B cell (primary cell): ENCODE data around the gene CHTF18. TPM values are rescaled to one million over a fixed set of nuclear protein-coding genes. Genes with fewer than 3 reads are reported as not detected.

Experiments
- ATAC-seq: fragments of 200-7000 bp; cut with Tn5 transposase; one replicate; pipeline ENCODE4 v1.10.0; 2021; ENCODE audit warnings: low read depth, mild to moderate bottlenecking, moderate number of reproducible peaks, moderate library complexity
- CTCF ChIA-PET: fragments of 350-600 bp; sonication (Branson Sonifier 250); formaldehyde crosslinking; loops from one replicate; lab custom pipeline; 2021; ENCODE audit warnings: antibody characterized with exemption, inconsistent platforms; lab: Charles Lee
- POLR2A ChIA-PET: fragments of 350-600 bp; sonication (Branson Sonifier 250); formaldehyde crosslinking; loops from one replicate; lab custom pipeline; 2021; ENCODE audit warnings: antibody characterized with exemption; lab: Charles Lee
- DNase-seq: peaks from one replicate; pipeline ENCODE4 v3.0.0; 2013
- H2AFZ ChIP-seq: 2 replicates; pipeline ENCODE4 v1.6.1; 2012; ENCODE audit warnings: mild to moderate bottlenecking, low read depth, low read length; ENCODE audit not compliant: insufficient read depth, poor library complexity, severe bottlenecking
- H3K27ac ChIP-seq, 2 donors: 1 replicate in 1 of 2; 2 replicates in 1 of 2; pipeline ENCODE4 v1.5.1; 2012 to 2013; ENCODE audit warnings: low read length in 2 of 2, mild to moderate bottlenecking in 2 of 2, moderate library complexity in 1 of 2
- H3K27me3 ChIP-seq, 4 experiments: fragments of 200-600 bp in 1 of 4; sonication (generic) in 1 of 4; replicated peaks in 1 of 4; 1 replicate in 2 of 4; 2 replicates in 2 of 4; pipeline versions ENCODE4 v1.6.1 to v1.7.0; 2013 to 2016; ENCODE audit warnings: low read length in 3 of 4, mild to moderate bottlenecking in 2 of 4, mixed read lengths in 1 of 4, moderate library complexity in 1 of 4; ENCODE audit not compliant: insufficient read depth in 4 of 4, control insufficient read depth in 3 of 4; ENCODE audit errors: control extremely low read depth in 1 of 4
- H3K36me3 ChIP-seq, 2 experiments: replicated peaks in 1 of 2; 1 replicate in 1 of 2; 2 replicates in 1 of 2; pipeline versions ENCODE4 v1.6.1 to v1.7.1; 2013; ENCODE audit warnings: low read length in 1 of 2; ENCODE audit not compliant: insufficient read depth in 2 of 2, control insufficient read depth in 1 of 2; ENCODE audit errors: control extremely low read depth in 1 of 2, extremely low read depth in 1 of 2
- H3K4me1 ChIP-seq, 2 donors: fragments of 200-600 bp in 1 of 2; sonication (generic) in 1 of 2; 1 replicate in 1 of 2; 2 replicates in 1 of 2; pipeline versions ENCODE4 v1.5.1 to v1.6.1; 2013 to 2017; ENCODE audit warnings: low read length in 2 of 2; ENCODE audit not compliant: control insufficient read depth in 2 of 2, insufficient read depth in 2 of 2
- H3K4me2 ChIP-seq: replicated peaks from 2 replicates; pipeline ENCODE3; 2012; ENCODE audit warnings: mild to moderate bottlenecking, low read depth, low read length; ENCODE audit not compliant: poor library complexity, severe bottlenecking
- H3K4me3 ChIP-seq, 5 experiments: fragments of 200-600 bp in 1 of 5; sonication (generic) in 1 of 5; 1 replicate in 3 of 5; 2 replicates in 2 of 5; pipeline versions ENCODE4 v1.5.1 to v1.7.0; 2011 to 2016; ENCODE audit warnings: low read length in 4 of 5, mild to moderate bottlenecking in 4 of 5, low read depth in 2 of 5, control low read depth in 1 of 5, moderate library complexity in 1 of 5; ENCODE audit not compliant: insufficient read depth in 1 of 5; ENCODE audit errors: control extremely low read depth in 1 of 5, extremely low read depth in 1 of 5
- H3K79me2 ChIP-seq: fragments of 200-600 bp; sonication (generic); one replicate; pipeline ENCODE4 v1.6.0; 2016; ENCODE audit warnings: low read length; ENCODE audit not compliant: control insufficient read depth, insufficient read depth
- H3K9ac ChIP-seq: fragments of 200-600 bp; sonication (generic); 2 replicates; pipeline ENCODE4 v1.6.1; 2017; ENCODE audit warnings: mild to moderate bottlenecking, low read length, moderate library complexity
- H3K9me3 ChIP-seq, 3 donors: one replicate each; pipeline versions ENCODE4 v1.6.1 to v1.7.1; 2013; ENCODE audit warnings: low read length in 2 of 3; ENCODE audit not compliant: control insufficient read depth in 2 of 3, insufficient read depth in 1 of 3; ENCODE audit errors: control extremely low read depth in 1 of 3
- H4K20me1 ChIP-seq: 2 replicates; pipeline ENCODE4 v1.6.0; 2012; ENCODE audit warnings: mild to moderate bottlenecking, low read length; ENCODE audit not compliant: insufficient read depth, control insufficient read depth, poor library complexity, severe bottlenecking
- H3K27ac Mint-ChIP-seq: one replicate; pipeline ENCODE4 v1.8.0; 2021; ENCODE audit warnings: mixed read lengths
- H3K27me3 Mint-ChIP-seq: one replicate; pipeline ENCODE4 v1.8.0; 2021; ENCODE audit warnings: mixed read lengths
- H3K4me1 Mint-ChIP-seq: one replicate; pipeline ENCODE4 v1.8.0; 2021; ENCODE audit warnings: mixed read lengths
- H3K4me3 Mint-ChIP-seq: one replicate; pipeline ENCODE4 v1.8.0; 2021; ENCODE audit warnings: mixed read lengths
- H3K9me3 Mint-ChIP-seq: one replicate; pipeline ENCODE4 v1.8.0; 2022; ENCODE audit warnings: mixed read lengths; ENCODE audit not compliant: insufficient read depth
- EZH2 ChIP-seq: IDR thresholded peaks from 2 replicates; pipeline ENCODE4 v1.6.1; 2012; ENCODE audit warnings: borderline replicate concordance, low read depth, mild to moderate bottlenecking, moderate library complexity, low read length; ENCODE audit not compliant: insufficient read depth, poor library complexity, severe bottlenecking
- WGBS: methylation state at CpG from one replicate; pipeline ENCODE4 v1.1.5; 2013; ENCODE audit warnings: missing lambda C conversion rate; ENCODE audit not compliant: insufficient coverage; 5-methylcytosine and 5-hydroxymethylcytosine counted together
- intact Hi-C: fragments of 100-400 bp; cut with micrococcal nuclease; formaldehyde crosslinking; loops from one replicate; pipeline ENCODE4 v1.10.0; 2022
- polyA plus RNA-seq: library from polyadenylated mRNA; depleted of rRNA; stranded (reverse); fragments of >200 nt; gene quantifications from 2 replicates; pipeline ENCODE4 v1.2.3, GENCODE V29; 2012
- total RNA-seq, 2 donors: library from RNA; stranded (reverse); fragments of 120-200 nt in 1 of 2; gene quantifications; 1 replicate in 1 of 2; 2 replicates in 1 of 2; pipeline versions ENCODE4 v1.2.3 to v1.2.4, GENCODE V29; 2013 to 2022
- TF ChIP-seq, protein P1 (sequence below): fragments of 200-600 bp; IDR thresholded peaks from one replicate; pipeline ENCODE4 v1.8.0; 2022; ENCODE audit warnings: antibody characterized with exemption, mild to moderate bottlenecking

Gene CHTF18
- total and polyA plus RNA-seq, 2 donors (not counting 1 experiment from before 2014, with no cell fraction given) = 72.3 to 76.1 TPM

DNA sequence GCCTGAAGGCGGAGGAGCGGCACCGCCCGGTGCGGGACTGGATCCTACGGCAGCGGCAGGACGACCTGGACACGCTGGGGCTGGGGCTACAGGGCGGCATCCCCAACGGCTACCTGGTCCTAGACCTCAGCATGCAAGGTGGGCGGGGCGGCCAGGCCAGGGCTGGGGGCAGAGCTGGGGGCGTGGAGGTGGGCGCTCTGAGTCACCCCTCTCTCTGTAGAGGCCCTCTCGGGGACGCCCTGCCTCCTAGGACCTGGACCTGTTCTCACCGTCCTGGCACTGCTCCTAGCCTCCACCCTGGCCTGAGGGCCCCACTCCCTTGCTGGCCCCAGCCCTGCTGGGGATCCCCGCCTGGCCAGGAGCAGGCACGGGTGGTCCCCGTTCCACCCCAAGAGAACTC is 20.0 kb upstream of the CHTF18 start:
- no peaks in the 10 kb centered on the region for H3K27me3 Mint-ChIP-seq
- WGBS = 84% methylated on average over 21 of the region's 21 CpGs
- H3K79me2 ChIP-seq = no peaks in the 10 kb centered on the region

DNA sequence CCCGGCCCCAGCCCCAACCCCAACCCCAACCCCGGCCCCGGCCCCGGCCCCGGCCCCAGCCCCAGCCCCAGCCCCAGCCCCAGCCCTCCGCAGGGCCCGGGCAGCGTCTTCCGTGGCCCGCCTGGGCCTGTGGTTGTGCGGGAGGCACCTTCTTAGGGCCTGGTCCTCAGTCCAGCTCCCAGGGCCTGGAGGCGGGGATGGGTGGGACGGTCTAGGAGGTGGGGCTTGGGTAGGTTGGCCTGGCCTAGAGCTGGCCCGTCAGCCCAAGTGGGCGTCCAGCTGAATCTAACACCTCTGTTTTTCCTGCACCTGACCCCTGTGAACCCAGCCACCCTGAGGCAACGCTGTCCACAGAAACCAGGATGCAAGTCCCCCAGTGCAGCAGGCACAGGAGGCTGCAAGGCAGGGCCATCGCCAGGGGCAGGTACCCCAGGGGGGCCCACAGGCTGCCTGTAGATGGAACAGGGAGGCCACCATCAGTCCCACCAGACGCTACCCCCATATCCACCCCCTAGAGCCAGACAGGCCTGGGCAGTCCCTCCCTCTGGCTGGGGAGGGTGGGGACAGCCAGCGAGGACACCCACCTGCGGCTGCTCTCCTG is 19.1 kb upstream of the CHTF18 start:
- H3K4me3 ChIP-seq = no peak overlapping the region
- H3K27ac Mint-ChIP-seq = no peak overlapping the region
- TF ChIP-seq, protein P1, sequence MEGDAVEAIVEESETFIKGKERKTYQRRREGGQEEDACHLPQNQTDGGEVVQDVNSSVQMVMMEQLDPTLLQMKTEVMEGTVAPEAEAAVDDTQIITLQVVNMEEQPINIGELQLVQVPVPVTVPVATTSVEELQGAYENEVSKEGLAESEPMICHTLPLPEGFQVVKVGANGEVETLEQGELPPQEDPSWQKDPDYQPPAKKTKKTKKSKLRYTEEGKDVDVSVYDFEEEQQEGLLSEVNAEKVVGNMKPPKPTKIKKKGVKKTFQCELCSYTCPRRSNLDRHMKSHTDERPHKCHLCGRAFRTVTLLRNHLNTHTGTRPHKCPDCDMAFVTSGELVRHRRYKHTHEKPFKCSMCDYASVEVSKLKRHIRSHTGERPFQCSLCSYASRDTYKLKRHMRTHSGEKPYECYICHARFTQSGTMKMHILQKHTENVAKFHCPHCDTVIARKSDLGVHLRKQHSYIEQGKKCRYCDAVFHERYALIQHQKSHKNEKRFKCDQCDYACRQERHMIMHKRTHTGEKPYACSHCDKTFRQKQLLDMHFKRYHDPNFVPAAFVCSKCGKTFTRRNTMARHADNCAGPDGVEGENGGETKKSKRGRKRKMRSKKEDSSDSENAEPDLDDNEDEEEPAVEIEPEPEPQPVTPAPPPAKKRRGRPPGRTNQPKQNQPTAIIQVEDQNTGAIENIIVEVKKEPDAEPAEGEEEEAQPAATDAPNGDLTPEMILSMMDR = no peak
- TF ChIP-seq EZH2 = no peak
- no peak for DNase-seq
- 65% methylated on average over 14 of the region's 20 CpGs for WGBS
- H2AFZ ChIP-seq = no peak overlapping the region
- no peak overlapping the region for H3K4me3 Mint-ChIP-seq
- H3K27me3 ChIP-seq = peaks cover 0 to 10% (median 0%) of the 10 kb centered on the region in 4 experiments
- no peaks in the 10 kb centered on the region for H3K9me3 ChIP-seq
- no peaks in the 10 kb centered on the region for H3K4me1 Mint-ChIP-seq
- H3K9ac ChIP-seq = no peak overlapping the region
- peaks cover 0 to 3% of the 10 kb centered on the region in 2 donors for H3K4me1 ChIP-seq
- CTCF ChIA-PET = no interaction called here
- H3K36me3 ChIP-seq = no peaks in the 10 kb centered on the region
- no peaks in the 10 kb centered on the region for H3K9me3 Mint-ChIP-seq
- H3K27me3 Mint-ChIP-seq = no peaks in the 10 kb centered on the region
- H3K79me2 ChIP-seq = no peaks in the 10 kb centered on the region
- no peaks in the 10 kb centered on the region for H4K20me1 ChIP-seq
- intact Hi-C loops = no loop called here
- no peak for ATAC-seq
- POLR2A ChIA-PET = no interaction called here
- peak overlapping the region; percentile 8 for H3K4me2 ChIP-seq
- H3K27ac ChIP-seq = no peak overlapping the region

More for the DNA sequence above, 20.0 kb upstream of the CHTF18 start:
- Histone ChIP-seq H3K9ac (no peak overlapping the region), H3K4me3 (no peak overlapping the region), H3K4me2 (no peak overlapping the region), H3K27me3 (peaks cover 0 to 10% (median 0%) of the 10 kb centered on the region in 4 experiments), H3K27ac (no peak overlapping the region), H2AFZ (no peak overlapping the region), H3K4me1 (peaks cover 0 to 3% of the 10 kb centered on the region in 2 donors), H4K20me1 (no peaks in the 10 kb centered on the region), H3K9me3 (no peaks in the 10 kb centered on the region), H3K36me3 (no peaks in the 10 kb centered on the region)
- intact Hi-C loops = no loop called here
- Mint-ChIP-seq H3K9me3 (no peaks in the 10 kb centered on the region), H3K4me1 (no peaks in the 10 kb centered on the region), H3K4me3 (no peak overlapping the region), H3K27ac (no peak overlapping the region)
- DNase-seq (no peak), ATAC-seq (no peak)
- ChIA-PET CTCF (no interaction called here), POLR2A (no interaction called here)
- TF ChIP-seq, protein P1 = no peak
- TF ChIP-seq EZH2 = no peak
